CD8-positive, alpha-beta memory T cell (primary cell): ENCODE results near the gene SGMS1. TPM values are rescaled to one million over a fixed set of nuclear protein-coding genes. Genes with fewer than 3 reads are reported as not detected.
A peak's percentile ranks its signal among the peaks of the same experiment; 100 is the strongest.
"Not testable (repeated sequence)": the region's sequence is repeated elsewhere in the genome, so short reads cannot be mapped to it uniquely, and the experiment has no call there.

Experiments used
- CTCF ChIA-PET: fragments of 350-600 bp; sonication (Branson Sonifier 250); formaldehyde crosslinking; loops from one replicate; lab custom pipeline; 2021; ENCODE audit warnings: antibody characterized with exemption; lab: Charles Lee
- POLR2A ChIA-PET: fragments of 350-600 bp; sonication (Branson Sonifier 250); formaldehyde crosslinking; loops from one replicate; lab custom pipeline; 2021; ENCODE audit warnings: antibody characterized with exemption; lab: Charles Lee
- DNase-seq, 5 donors: peaks; one replicate each; pipeline versions ENCODE4 v3.0.0 to v3.0.0-alpha.2; 2020 to 2022; ENCODE audit warnings: mixed read lengths in 1 of 5
- H3K27ac ChIP-seq: one replicate; pipeline ENCODE4 v1.7.0; 2013; ENCODE audit warnings: low read depth, mild to moderate bottlenecking, low read length, moderate library complexity
- H3K27me3 ChIP-seq: 2 replicates; pipeline ENCODE4 v1.7.0; 2013; ENCODE audit warnings: low read length, mild to moderate bottlenecking; ENCODE audit not compliant: insufficient read depth, poor library complexity, severe bottlenecking
- H3K36me3 ChIP-seq: 2 replicates; pipeline ENCODE4 v1.7.0; 2013; ENCODE audit warnings: mild to moderate bottlenecking, low read length, moderate library complexity; ENCODE audit not compliant: insufficient read depth
- H3K4me1 ChIP-seq: 2 replicates; pipeline ENCODE4 v1.7.0; 2013; ENCODE audit warnings: mild to moderate bottlenecking, low read length, moderate library complexity; ENCODE audit not compliant: insufficient read depth
- H3K4me3 ChIP-seq: 2 replicates; pipeline ENCODE4 v1.7.0; 2013; ENCODE audit warnings: mild to moderate bottlenecking, low read length
- H3K9me3 ChIP-seq: 2 replicates; pipeline ENCODE4 v1.7.0; 2013; ENCODE audit warnings: mild to moderate bottlenecking, low read length
- H3K27ac Mint-ChIP-seq, 8 donors: one replicate each; pipeline ENCODE4 v1.8.0; 2020 to 2021; ENCODE audit warnings: mixed read lengths in 8 of 8, mild to moderate bottlenecking in 6 of 8, inconsistent platforms in 3 of 8, moderate library complexity in 3 of 8
- H3K27me3 Mint-ChIP-seq, 2 donors: one replicate each; pipeline ENCODE4 v1.8.0; 2020 to 2021; ENCODE audit warnings: mixed read lengths in 2 of 2, mild to moderate bottlenecking in 1 of 2, moderate library complexity in 1 of 2
- H3K36me3 Mint-ChIP-seq, 3 donors: one replicate each; pipeline ENCODE4 v1.8.0; 2020 to 2021; ENCODE audit warnings: mixed read lengths in 3 of 3, inconsistent platforms in 1 of 3, mild to moderate bottlenecking in 1 of 3
- H3K4me1 Mint-ChIP-seq, 3 donors: one replicate each; pipeline ENCODE4 v1.8.0; 2020 to 2021; ENCODE audit warnings: mixed read lengths in 3 of 3, inconsistent platforms in 1 of 3, mild to moderate bottlenecking in 1 of 3
- H3K4me3 Mint-ChIP-seq, 7 donors: one replicate each; pipeline ENCODE4 v1.8.0; 2020 to 2021; ENCODE audit warnings: mixed read lengths in 7 of 7, mild to moderate bottlenecking in 6 of 7, moderate library complexity in 4 of 7, inconsistent platforms in 2 of 7
- H3K9me3 Mint-ChIP-seq, 5 donors: one replicate each; pipeline ENCODE4 v1.8.0; 2020 to 2022; ENCODE audit warnings: mixed read lengths in 5 of 5, mild to moderate bottlenecking in 3 of 5, moderate library complexity in 2 of 5, inconsistent platforms in 1 of 5
- polyA plus RNA-seq: library from polyadenylated mRNA; unstranded; fragments of 300-500 nt; fragmentation: Illumina TruSeq; gene quantifications from one replicate; pipeline ENCODE4 v1.2.3, GENCODE V29; 2021
- total RNA-seq, 2 experiments: library from RNA; stranded (reverse); gene quantifications; one replicate each; pipeline ENCODE4 v1.2.3, GENCODE V29; 2021

The SGMS1 gene
- total and polyA plus RNA-seq, 3 experiments from 2014 or later, result 11.3 to 14.5 (median 13.5) TPM

DNA sequence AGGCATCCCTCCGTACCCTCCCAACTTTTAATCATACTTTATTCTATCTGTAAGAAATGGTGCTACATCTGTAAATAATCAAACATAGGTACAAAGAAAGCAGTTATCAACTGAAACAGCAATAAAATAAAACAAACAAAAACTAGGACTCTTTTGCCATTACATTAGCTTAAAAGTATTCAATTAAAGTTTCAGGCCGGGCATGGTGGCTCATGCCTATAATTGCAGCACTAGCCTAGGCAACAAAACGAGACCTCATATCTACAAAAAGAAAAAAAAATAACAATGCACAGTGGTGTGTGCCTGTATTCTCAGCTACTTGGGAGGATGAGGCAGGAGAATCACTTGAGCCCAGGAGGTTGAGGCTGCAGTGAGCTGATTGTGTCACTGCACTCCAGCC, 161.9 kb downstream of the SGMS1 start:
- H3K27me3 Mint-ChIP-seq, result no peaks in the 10 kb centered on the region

DNA sequence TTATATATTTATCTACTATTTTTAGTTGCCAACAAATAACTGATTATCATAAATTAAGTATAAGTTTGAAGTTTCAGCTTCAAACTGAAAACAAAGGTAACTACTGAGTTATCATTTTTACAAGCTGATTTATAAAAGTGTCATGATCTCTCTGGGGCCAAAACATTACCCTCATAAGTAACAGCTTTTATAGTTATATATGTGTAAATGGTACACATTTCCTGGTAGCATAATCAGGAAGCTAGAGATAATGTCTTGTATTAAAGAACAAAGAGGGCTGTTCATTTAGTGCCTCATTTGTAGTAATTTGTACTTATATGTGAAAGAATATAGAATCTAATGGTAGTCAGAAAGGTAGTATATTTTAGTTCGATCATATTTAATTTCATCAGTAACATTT, 162.6 kb downstream of the SGMS1 start:
- peaks cover 0 to 15% (median 3%) of the 10 kb centered on the region in 3 donors for H3K4me1 Mint-ChIP-seq
- no peaks in the 10 kb centered on the region for H3K9me3 Mint-ChIP-seq
- Histone ChIP-seq H3K36me3 (peaks cover 11% of the 10 kb centered on the region), H3K4me1 (no peaks in the 10 kb centered on the region), H3K27me3 (no peaks in the 10 kb centered on the region), H3K27ac (no peak overlapping the region), H3K9me3 (no peaks in the 10 kb centered on the region), H3K4me3 (no peak overlapping the region)
- ChIA-PET CTCF (interaction anchor here (1.1 kb wide), 1 partner anchor 161 kb away, joined by 3 read pairs; no protein-coding TSS in a partner anchor), POLR2A (no interaction called here)
- H3K27me3 Mint-ChIP-seq, result no peaks in the 10 kb centered on the region
- no peak overlapping the region for H3K27ac Mint-ChIP-seq
- peaks cover 18 to 56% (median 24%) of the 10 kb centered on the region in 3 donors for H3K36me3 Mint-ChIP-seq
- no peak for DNase-seq
- no peak overlapping the region for H3K4me3 Mint-ChIP-seq

More for the DNA sequence above, 161.9 kb downstream of the SGMS1 start:
- H3K27me3 ChIP-seq, result no peaks in the 10 kb centered on the region
- H3K27ac Mint-ChIP-seq, result no peak overlapping the region
- POLR2A ChIA-PET, result no interaction called here
- DNase-seq, result no peak
- no peaks in the 10 kb centered on the region for H3K9me3 Mint-ChIP-seq
- no peak overlapping the region for H3K4me3 Mint-ChIP-seq
- no peak overlapping the region for H3K27ac ChIP-seq
- H3K36me3 ChIP-seq, result peaks cover 11% of the 10 kb centered on the region
- H3K36me3 Mint-ChIP-seq, result peaks cover 18 to 55% (median 24%) of the 10 kb centered on the region in 3 donors
- H3K9me3 ChIP-seq, result no peaks in the 10 kb centered on the region
- H3K4me3 ChIP-seq, result no peak overlapping the region
- no peaks in the 10 kb centered on the region for H3K4me1 ChIP-seq
- CTCF ChIA-PET, result interaction anchor here (1.1 kb wide), 1 partner anchor 160 kb away, joined by 3 read pairs; no protein-coding TSS in a partner anchor
- H3K4me1 Mint-ChIP-seq, result peaks cover 0 to 20% (median 8%) of the 10 kb centered on the region in 3 donors

DNA sequence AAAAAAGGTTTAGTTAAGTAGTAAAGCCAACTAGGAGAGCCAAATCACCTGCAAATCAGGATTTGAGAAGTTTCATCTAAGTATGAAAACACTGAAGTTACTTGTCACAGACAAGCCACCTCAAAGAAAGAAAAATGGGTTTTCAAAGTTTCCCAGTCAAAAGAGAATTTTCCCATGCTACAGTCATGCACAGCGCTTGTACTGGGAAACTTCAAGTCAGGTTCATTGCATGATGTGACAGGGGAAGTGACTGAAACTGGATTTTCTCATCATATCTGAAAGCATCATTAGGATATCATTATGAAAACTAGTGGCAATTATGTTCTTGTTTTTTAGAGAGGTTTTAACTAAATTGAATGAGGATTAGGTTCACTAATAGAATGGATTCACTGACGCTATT, 167.0 kb downstream of the SGMS1 start:
- Mint-ChIP-seq H3K36me3 (peaks cover 9 to 41% (median 19%) of the 10 kb centered on the region in 3 donors), H3K27ac (no peak overlapping the region), H3K4me3 (no peak overlapping the region), H3K4me1 (peaks cover 7 to 17% (median 8%) of the 10 kb centered on the region in 3 donors), H3K27me3 (no peaks in the 10 kb centered on the region), H3K9me3 (no peaks in the 10 kb centered on the region)
- CTCF ChIA-PET, result no interaction called here
- H3K4me3 ChIP-seq, result no peak overlapping the region
- POLR2A ChIA-PET, result no interaction called here
- H3K9me3 ChIP-seq, result no peaks in the 10 kb centered on the region
- no peak for DNase-seq
- H3K27me3 ChIP-seq, result no peaks in the 10 kb centered on the region
- H3K36me3 ChIP-seq, result peaks cover 11% of the 10 kb centered on the region
- H3K27ac ChIP-seq, result no peak overlapping the region
- H3K4me1 ChIP-seq, result no peaks in the 10 kb centered on the region

DNA sequence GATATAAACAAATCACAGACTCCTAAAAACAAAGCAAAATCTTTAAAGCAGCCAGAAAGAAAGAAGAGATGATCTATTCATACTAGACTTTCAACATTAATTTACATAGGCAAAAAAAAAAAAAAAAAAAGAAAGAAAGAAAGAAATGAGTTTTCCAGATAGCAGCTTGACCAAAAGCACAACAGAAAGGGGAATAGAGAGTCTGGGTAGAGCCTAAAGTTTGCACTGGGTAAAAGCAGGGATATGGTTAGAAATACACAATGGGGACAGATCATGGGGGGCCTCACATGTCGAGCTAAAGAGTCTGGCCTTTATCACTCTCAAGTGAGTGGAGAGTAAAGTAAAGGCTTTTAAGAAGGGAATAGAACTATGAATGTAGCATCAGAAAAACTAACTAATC, 169.8 kb downstream of the SGMS1 start:
- H3K27ac Mint-ChIP-seq, result peak overlapping the region in 3 of 8 donors; percentile 11 to 33 (median 12)
- no peaks in the 10 kb centered on the region for H3K9me3 Mint-ChIP-seq
- H3K4me1 Mint-ChIP-seq, result peaks cover 15 to 24% (median 17%) of the 10 kb centered on the region in 3 donors
- DNase-seq, result no peak
- no peaks in the 10 kb centered on the region for H3K36me3 ChIP-seq
- ChIA-PET POLR2A (interaction anchor here (0.6 kb wide), 1 partner anchor 82 kb away, joined by 4 read pairs; no protein-coding TSS in a partner anchor), CTCF (interaction anchor here (1.3 kb wide), 1 partner anchor 69 kb away, joined by 3 read pairs; no protein-coding TSS in a partner anchor)
- no peaks in the 10 kb centered on the region for H3K27me3 ChIP-seq
- H3K27ac ChIP-seq, result no peak overlapping the region
- no peak overlapping the region for H3K4me3 Mint-ChIP-seq
- no peaks in the 10 kb centered on the region for H3K9me3 ChIP-seq
- no peaks in the 10 kb centered on the region for H3K4me1 ChIP-seq
- H3K4me3 ChIP-seq, result no peak overlapping the region
- peaks cover 2 to 24% (median 18%) of the 10 kb centered on the region in 3 donors for H3K36me3 Mint-ChIP-seq
- H3K27me3 Mint-ChIP-seq, result no peaks in the 10 kb centered on the region

DNA sequence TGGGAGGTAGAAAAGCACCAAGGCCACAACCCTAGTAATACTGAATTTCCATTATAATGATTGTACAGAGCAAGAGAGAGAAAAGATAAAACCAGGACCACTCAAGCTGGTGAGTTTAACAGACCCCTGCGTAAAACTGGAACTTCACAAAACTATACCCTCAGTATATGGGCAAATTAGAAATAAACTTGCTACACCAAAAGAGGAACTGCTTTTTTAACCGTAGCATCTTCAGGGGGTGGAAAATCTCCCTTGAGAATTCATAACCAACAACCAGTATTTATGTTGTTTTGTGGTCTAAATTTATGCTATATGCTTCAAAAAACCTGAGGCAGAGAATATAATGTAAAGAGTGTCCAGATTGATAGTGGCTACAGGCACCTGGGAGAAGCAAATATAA, 171.2 kb downstream of the SGMS1 start:
- Mint-ChIP-seq H3K4me3 (no peak overlapping the region), H3K27me3 (no peaks in the 10 kb centered on the region), H3K27ac (peak overlapping the region in 1 of 8 donors; percentile 28), H3K9me3 (no peaks in the 10 kb centered on the region), H3K4me1 (peaks cover 17 to 34% (median 23%) of the 10 kb centered on the region in 3 donors), H3K36me3 (peaks cover 0 to 20% (median 20%) of the 10 kb centered on the region in 3 donors)
- DNase-seq, result no peak
- POLR2A ChIA-PET, result no interaction called here
- H3K27ac ChIP-seq, result no peak overlapping the region
- no peaks in the 10 kb centered on the region for H3K36me3 ChIP-seq
- no peaks in the 10 kb centered on the region for H3K27me3 ChIP-seq
- CTCF ChIA-PET, result interaction anchor here (1.3 kb wide), 1 partner anchor 68 kb away, joined by 3 read pairs; no protein-coding TSS in a partner anchor
- no peak overlapping the region for H3K4me3 ChIP-seq
- peaks cover 3% of the 10 kb centered on the region for H3K4me1 ChIP-seq
- no peaks in the 10 kb centered on the region for H3K9me3 ChIP-seq

DNA sequence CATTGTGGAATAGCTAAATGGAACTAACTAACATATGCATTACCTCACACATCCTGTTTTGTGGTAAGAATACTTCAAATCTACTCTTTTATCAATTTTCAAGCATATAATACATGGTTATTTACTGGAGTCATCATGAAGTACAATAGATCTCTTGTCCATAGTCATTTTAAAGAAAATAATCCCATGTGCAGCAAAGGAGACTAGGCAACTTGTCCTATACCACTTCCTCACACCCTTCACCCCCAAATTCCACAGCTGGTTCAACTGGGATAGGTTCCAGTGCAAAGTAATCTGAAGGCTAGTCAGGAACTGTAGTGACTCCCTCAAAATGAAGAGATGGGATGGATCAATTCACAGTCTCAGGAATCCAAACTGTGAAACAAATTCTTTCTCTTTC, 176.1 kb downstream of the SGMS1 start:
- Histone ChIP-seq H3K9me3 (no peaks in the 10 kb centered on the region), H3K36me3 (no peaks in the 10 kb centered on the region), H3K4me1 (peaks cover 4% of the 10 kb centered on the region), H3K27me3 (no peaks in the 10 kb centered on the region), H3K27ac (no peak overlapping the region), H3K4me3 (no peak overlapping the region)
- no peak for DNase-seq
- Mint-ChIP-seq H3K9me3 (peaks cover 5 to 10% (median 6%) of the 10 kb centered on the region in 5 donors), H3K4me3 (no peak overlapping the region), H3K27me3 (no peaks in the 10 kb centered on the region), H3K27ac (peak overlapping the region in 1 of 8 donors; percentile 42), H3K36me3 (peaks cover 8 to 29% (median 25%) of the 10 kb centered on the region in 3 donors), H3K4me1 (peaks cover 14 to 27% (median 26%) of the 10 kb centered on the region in 3 donors)
- ChIA-PET POLR2A (no interaction called here), CTCF (no interaction called here)

DNA sequence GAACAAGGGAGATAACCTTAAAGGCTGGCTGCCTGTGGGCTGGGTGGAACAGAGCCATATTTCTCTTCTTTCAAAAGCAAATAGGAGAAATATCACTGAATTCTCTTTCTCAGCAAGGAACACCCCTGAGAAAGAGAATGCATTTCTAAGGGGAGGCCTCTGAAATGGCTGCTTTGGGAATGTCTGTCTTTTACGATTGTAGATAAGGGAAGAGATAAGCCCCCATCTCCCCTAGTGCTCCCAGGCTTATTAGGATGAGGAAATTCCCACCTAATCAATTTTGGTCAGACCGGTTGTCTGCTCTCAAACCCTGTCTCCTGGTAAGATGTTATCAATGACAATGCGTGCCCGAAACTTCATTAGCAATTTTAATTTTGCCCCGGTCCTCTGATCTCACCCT, 178.0 kb downstream of the SGMS1 start:
- Mint-ChIP-seq H3K36me3 (peaks cover 11 to 25% (median 25%) of the 10 kb centered on the region in 3 donors), H3K27ac (peak overlapping the region in 1 of 8 donors; percentile 2), H3K4me1 (peaks cover 17 to 27% (median 26%) of the 10 kb centered on the region in 3 donors)
- H3K27me3 ChIP-seq, DNase-seq, CTCF ChIA-PET, H3K9me3 Mint-ChIP-seq, H3K4me3 Mint-ChIP-seq, H3K9me3 ChIP-seq, H3K27me3 Mint-ChIP-seq, H3K4me1 ChIP-seq, POLR2A ChIA-PET, H3K36me3 ChIP-seq, H3K27ac ChIP-seq, H3K4me3 ChIP-seq: not testable (repeated sequence)

DNA sequence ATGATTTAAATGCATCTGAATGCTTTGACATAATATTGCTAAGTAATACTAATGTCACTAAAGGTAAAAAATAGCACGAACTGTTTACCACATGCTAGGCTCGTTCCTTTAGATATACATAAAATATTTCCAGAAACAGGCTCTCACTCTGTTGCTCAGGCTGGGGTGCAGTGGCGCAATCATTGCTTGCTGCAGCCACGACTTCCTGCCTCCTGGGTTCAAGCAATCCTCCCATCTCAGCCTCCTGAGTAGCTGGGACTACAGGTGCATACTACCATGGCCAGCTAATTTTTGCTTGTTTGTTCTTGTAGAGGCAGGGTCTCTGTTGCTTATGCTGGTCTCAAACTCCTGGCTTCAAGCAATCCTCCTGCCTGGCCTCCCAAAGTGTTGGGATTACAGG, 183.3 kb downstream of the SGMS1 start:
- no peak for DNase-seq
- POLR2A ChIA-PET, result no interaction called here
- peaks cover 9 to 19% (median 17%) of the 10 kb centered on the region in 3 donors for H3K36me3 Mint-ChIP-seq
- no peak overlapping the region for H3K27ac Mint-ChIP-seq
- H3K9me3 ChIP-seq, result no peaks in the 10 kb centered on the region
- no peak overlapping the region for H3K4me3 ChIP-seq
- CTCF ChIA-PET, result interaction anchor here (1.5 kb wide), 1 partner anchor 22 kb away, joined by 3 read pairs; no protein-coding TSS in a partner anchor
- no peaks in the 10 kb centered on the region for H3K27me3 ChIP-seq
- H3K4me1 ChIP-seq, result peaks cover 5% of the 10 kb centered on the region
- peaks cover 0 to 5% (median 0%) of the 10 kb centered on the region in 5 donors for H3K9me3 Mint-ChIP-seq
- H3K36me3 ChIP-seq, result no peaks in the 10 kb centered on the region
- H3K4me3 Mint-ChIP-seq, result no peak overlapping the region
- peaks cover 21 to 40% (median 38%) of the 10 kb centered on the region in 3 donors for H3K4me1 Mint-ChIP-seq
- no peak overlapping the region for H3K27ac ChIP-seq
- no peaks in the 10 kb centered on the region for H3K27me3 Mint-ChIP-seq
